ENCODE data around the gene FAM219A.
"Not testable (repeated sequence)": the region's sequence is repeated elsewhere in the genome, so short reads cannot be mapped to it uniquely, and the experiment has no call there.

The FAM219A gene

GRCh38 chr9:34496149-34496712 is 37.9 kb upstream of the FAM219A start:
- no peak for DNase-seq
- Mint-ChIP-seq H3K9me3 (peaks cover 0 to 1% of the 10 kb centered on the region in 2 donors), H3K27me3 (peaks cover 21 to 57% of the 10 kb centered on the region in 2 donors)

GRCh38 chr9:34493972-34494535 is 35.7 kb upstream of the FAM219A start:
- ATAC-seq (replicated peaks): no peak
- Mint-ChIP-seq H3K27ac (no peak overlapping the region), H3K36me3 (ENCODE audit: insufficient read depth) (no peaks in the 10 kb centered on the region), H3K4me3 (no peak overlapping the region), H3K9me3 (peaks cover 0 to 1% of the 10 kb centered on the region in 2 donors), H3K27me3 (peaks cover 39 to 73% of the 10 kb centered on the region in 2 donors), H3K4me1 (ENCODE audit: low read depth in 2 of 2) (no peaks in the 10 kb centered on the region)
- DNase-seq: peak in 2 of 3 experiments; percentile 9 to 15

More at GRCh38 chr9:34496149-34496712, 37.9 kb upstream of the FAM219A start:
- no peak overlapping the region for H3K27ac Mint-ChIP-seq
- ATAC-seq (replicated peaks): no peak
- H3K4me1 Mint-ChIP-seq (ENCODE audit: low read depth in 2 of 2): no peaks in the 10 kb centered on the region
- no peak overlapping the region for H3K4me3 Mint-ChIP-seq
- H3K36me3 Mint-ChIP-seq (ENCODE audit: insufficient read depth): no peaks in the 10 kb centered on the region

GRCh38 chr9:34492051-34492450 is 33.7 kb upstream of the FAM219A start:
- Mint-ChIP-seq H3K4me3 (no peak overlapping the region), H3K27me3 (peaks cover 56 to 84% of the 10 kb centered on the region in 2 donors), H3K36me3 (ENCODE audit: insufficient read depth) (no peaks in the 10 kb centered on the region), H3K9me3 (peaks cover 0 to 1% of the 10 kb centered on the region in 2 donors), H3K4me1 (ENCODE audit: low read depth in 2 of 2) (no peaks in the 10 kb centered on the region), H3K27ac (no peak overlapping the region)
- DNase-seq (no peak), ATAC-seq (replicated peaks) (no peak)

GRCh38 chr9:34491596-34491995 is 33.2 kb upstream of the FAM219A start:
- DNase-seq (no peak), ATAC-seq (replicated peaks) (no peak)
- no peaks in the 10 kb centered on the region for H3K36me3 Mint-ChIP-seq (ENCODE audit: insufficient read depth)
- H3K4me1 Mint-ChIP-seq (ENCODE audit: low read depth in 2 of 2): no peaks in the 10 kb centered on the region
- H3K9me3 Mint-ChIP-seq: peaks cover 0 to 1% of the 10 kb centered on the region in 2 donors
- H3K27ac Mint-ChIP-seq: no peak overlapping the region
- peaks cover 59 to 85% of the 10 kb centered on the region in 2 donors for H3K27me3 Mint-ChIP-seq
- no peak overlapping the region for H3K4me3 Mint-ChIP-seq

GRCh38 chr9:34490760-34491159 is 32.4 kb upstream of the FAM219A start:
- peaks cover 62 to 85% of the 10 kb centered on the region in 2 donors for H3K27me3 Mint-ChIP-seq
- DNase-seq (no peak), ATAC-seq (replicated peaks) (no peak)
- H3K9me3 Mint-ChIP-seq: peaks cover 0 to 1% of the 10 kb centered on the region in 2 donors
- H3K4me1 Mint-ChIP-seq (ENCODE audit: low read depth in 2 of 2): no peaks in the 10 kb centered on the region
- no peak overlapping the region for H3K27ac Mint-ChIP-seq
- H3K4me3 Mint-ChIP-seq: no peak overlapping the region
- no peaks in the 10 kb centered on the region for H3K36me3 Mint-ChIP-seq (ENCODE audit: insufficient read depth)

GRCh38 chr9:34490360-34490759 is 32.0 kb upstream of the FAM219A start:
- no peak for DNase-seq
- Mint-ChIP-seq H3K4me1 (ENCODE audit: low read depth in 2 of 2) (no peaks in the 10 kb centered on the region), H3K36me3 (ENCODE audit: insufficient read depth) (no peaks in the 10 kb centered on the region), H3K4me3 (no peak overlapping the region), H3K27ac (no peak overlapping the region), H3K27me3 (peaks cover 65 to 86% of the 10 kb centered on the region in 2 donors), H3K9me3 (peaks cover 0 to 1% of the 10 kb centered on the region in 2 donors)
- no peak for ATAC-seq (replicated peaks)

GRCh38 chr9:34486572-34486971 is 28.2 kb upstream of the FAM219A start:
- Mint-ChIP-seq H3K36me3 (ENCODE audit: insufficient read depth) (no peaks in the 10 kb centered on the region), H3K4me3 (no peak overlapping the region), H3K9me3 (no peaks in the 10 kb centered on the region), H3K27me3 (peaks cover 54 to 61% of the 10 kb centered on the region in 2 donors), H3K27ac (no peak overlapping the region), H3K4me1 (ENCODE audit: low read depth in 2 of 2) (no peaks in the 10 kb centered on the region)
- ATAC-seq (replicated peaks) (no peak), DNase-seq (no peak)

- ATAC-seq (replicated peaks): no peak
- no peak for DNase-seq
- H3K9me3 Mint-ChIP-seq: no peaks in the 10 kb centered on the region
- H3K36me3 Mint-ChIP-seq (ENCODE audit: insufficient read depth): no peaks in the 10 kb centered on the region
- no peaks in the 10 kb centered on the region for H3K4me1 Mint-ChIP-seq (ENCODE audit: low read depth in 2 of 2)
- H3K27ac Mint-ChIP-seq: no peak overlapping the region
- H3K27me3 Mint-ChIP-seq: peaks cover 52 to 58% of the 10 kb centered on the region in 2 donors
- no peak overlapping the region for H3K4me3 Mint-ChIP-seq
Measured at GRCh38 chr9:34485822-34486221, 27.5 kb upstream of the FAM219A start.

- H3K27ac Mint-ChIP-seq: no peak overlapping the region
- H3K27me3 Mint-ChIP-seq: peaks cover 41 to 51% of the 10 kb centered on the region in 2 donors
- H3K4me1 Mint-ChIP-seq (ENCODE audit: low read depth in 2 of 2): no peaks in the 10 kb centered on the region
- no peak for DNase-seq
- no peak overlapping the region for H3K4me3 Mint-ChIP-seq
- no peak for ATAC-seq (replicated peaks)
- H3K9me3 Mint-ChIP-seq: no peaks in the 10 kb centered on the region
- no peaks in the 10 kb centered on the region for H3K36me3 Mint-ChIP-seq (ENCODE audit: insufficient read depth)
Measured at GRCh38 chr9:34484678-34485077, 26.3 kb upstream of the FAM219A start.

GRCh38 chr9:34482746-34483145 is 24.4 kb upstream of the FAM219A start:
- not testable (repeated sequence) for H3K4me1 Mint-ChIP-seq (ENCODE audit: low read depth in 2 of 2); H3K4me3 Mint-ChIP-seq; ATAC-seq (replicated peaks); DNase-seq; H3K9me3 Mint-ChIP-seq; H3K36me3 Mint-ChIP-seq (ENCODE audit: insufficient read depth)
- H3K27me3 Mint-ChIP-seq: peaks cover 37 to 49% of the 10 kb centered on the region in 2 donors
- peak overlapping the region in 1 of 2 donors; percentile 38 for H3K27ac Mint-ChIP-seq

GRCh38 chr9:34481620-34482019 is 23.2 kb upstream of the FAM219A start:
- not testable (repeated sequence) for H3K36me3 Mint-ChIP-seq (ENCODE audit: insufficient read depth); H3K27ac Mint-ChIP-seq; H3K4me3 Mint-ChIP-seq; DNase-seq; H3K4me1 Mint-ChIP-seq (ENCODE audit: low read depth in 2 of 2); ATAC-seq (replicated peaks); H3K9me3 Mint-ChIP-seq
- H3K27me3 Mint-ChIP-seq: peaks cover 29 to 43% of the 10 kb centered on the region in 2 donors

- H3K4me1 Mint-ChIP-seq (ENCODE audit: low read depth in 2 of 2): no peaks in the 10 kb centered on the region
- no peak for DNase-seq
Measured at GRCh38 chr9:34479431-34479866, 21.1 kb upstream of the FAM219A start.

GRCh38 chr9:34477541-34477940 is 19.2 kb upstream of the FAM219A start:
- H3K9me3 Mint-ChIP-seq: no peaks in the 10 kb centered on the region
- H3K4me1 Mint-ChIP-seq (ENCODE audit: low read depth in 2 of 2): no peaks in the 10 kb centered on the region
- H3K27ac Mint-ChIP-seq: no peak overlapping the region
- no peak overlapping the region for H3K4me3 Mint-ChIP-seq
- no peaks in the 10 kb centered on the region for H3K36me3 Mint-ChIP-seq (ENCODE audit: insufficient read depth)
- H3K27me3 Mint-ChIP-seq: peaks cover 18 to 41% of the 10 kb centered on the region in 2 donors
- DNase-seq: no peak
- no peak for ATAC-seq (replicated peaks)

More at GRCh38 chr9:34479431-34479866, 21.1 kb upstream of the FAM219A start:
- peaks cover 18 to 41% of the 10 kb centered on the region in 2 donors for H3K27me3 Mint-ChIP-seq
- H3K9me3 Mint-ChIP-seq: no peaks in the 10 kb centered on the region
- no peak for ATAC-seq (replicated peaks)
- no peaks in the 10 kb centered on the region for H3K36me3 Mint-ChIP-seq (ENCODE audit: insufficient read depth)
- H3K27ac Mint-ChIP-seq: no peak overlapping the region
- no peak overlapping the region for H3K4me3 Mint-ChIP-seq

- H3K9me3 Mint-ChIP-seq: no peaks in the 10 kb centered on the region
- no peak overlapping the region for H3K27ac Mint-ChIP-seq
- no peak overlapping the region for H3K4me3 Mint-ChIP-seq
- no peak for ATAC-seq (replicated peaks)
- DNase-seq: no peak
- peaks cover 12 to 32% of the 10 kb centered on the region in 2 donors for H3K27me3 Mint-ChIP-seq
- H3K36me3 Mint-ChIP-seq (ENCODE audit: insufficient read depth): no peaks in the 10 kb centered on the region
- no peaks in the 10 kb centered on the region for H3K4me1 Mint-ChIP-seq (ENCODE audit: low read depth in 2 of 2)
Measured at GRCh38 chr9:34475097-34475496, 16.7 kb upstream of the FAM219A start.
